Central memory CD8-positive, alpha-beta T cell (primary cell): ENCODE results near the gene MSLN.
"Not testable (repeated sequence)": the region's sequence is repeated elsewhere in the genome, so short reads cannot be mapped to it uniquely, and the experiment has no call there.

Experiments used
- ATAC-seq: fragments of 150-1000 bp; cut with Tn5 transposase; replicated peaks from 2 replicates; pipeline ENCODE4 v1.10.0; 2022; ENCODE audit warnings: mild to moderate bottlenecking, moderate FRiP score, moderate number of reproducible peaks; ENCODE audit not compliant: poor library complexity, severe bottlenecking; ENCODE audit errors: extremely low read depth
- DNase-seq, 2 donors: peaks; one replicate each; pipeline ENCODE4 v3.0.0; 2021; ENCODE audit warnings: low spot score in 2 of 2
- H3K27ac Mint-ChIP-seq: one replicate; pipeline ENCODE4 v1.8.0; 2022; ENCODE audit warnings: low read depth, mild to moderate bottlenecking, moderate library complexity, mixed read lengths
- H3K27me3 Mint-ChIP-seq: one replicate; pipeline ENCODE4 v1.8.0; 2022; ENCODE audit warnings: mixed read lengths
- H3K36me3 Mint-ChIP-seq: one replicate; pipeline ENCODE4 v1.8.0; 2022; ENCODE audit warnings: mild to moderate bottlenecking, moderate library complexity, mixed read lengths; ENCODE audit not compliant: insufficient read depth
- H3K4me1 Mint-ChIP-seq: one replicate; pipeline ENCODE4 v1.8.0; 2022; ENCODE audit warnings: mixed read lengths
- H3K4me3 Mint-ChIP-seq: one replicate; pipeline ENCODE4 v1.8.0; 2022; ENCODE audit warnings: mild to moderate bottlenecking, moderate library complexity, mixed read lengths
- H3K9me3 Mint-ChIP-seq: one replicate; pipeline ENCODE4 v1.8.0; 2022; ENCODE audit warnings: mixed read lengths

Gene MSLN

GRCh38 chr16:770411-770810 is 9.9 kb downstream of the MSLN start:
- ATAC-seq (no peak), DNase-seq (no peak)
- Mint-ChIP-seq H3K36me3 (no peaks in the 10 kb centered on the region), H3K9me3 (no peaks in the 10 kb centered on the region), H3K4me1 (no peaks in the 10 kb centered on the region), H3K4me3 (no peak overlapping the region), H3K27ac (no peak overlapping the region), H3K27me3 (no peaks in the 10 kb centered on the region)

DNA sequence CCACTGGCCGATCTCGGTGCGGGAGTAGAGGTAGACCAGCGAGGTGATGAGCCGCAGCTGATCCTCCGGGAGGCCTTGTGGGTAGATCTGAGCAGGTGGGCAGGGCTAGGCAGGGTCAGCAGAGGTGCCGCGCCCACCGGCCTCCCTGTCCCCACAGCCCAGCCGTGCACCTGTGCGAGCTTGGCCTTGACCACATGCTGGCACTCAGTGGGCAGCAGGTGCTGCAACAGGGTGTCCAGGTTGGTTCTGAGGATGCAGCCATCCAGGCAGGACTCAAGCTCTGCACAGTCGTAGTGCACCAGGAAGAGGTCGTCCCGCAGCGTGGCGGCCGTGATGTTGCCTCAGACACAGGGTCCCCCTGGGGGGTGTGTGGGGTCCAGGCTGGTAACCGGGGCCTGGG is 12.4 kb downstream of the MSLN start:
- Mint-ChIP-seq H3K27me3 (no peaks in the 10 kb centered on the region), H3K4me1 (no peaks in the 10 kb centered on the region), H3K4me3 (no peak overlapping the region), H3K36me3 (peaks cover 2% of the 10 kb centered on the region), H3K9me3 (no peaks in the 10 kb centered on the region), H3K27ac (no peak overlapping the region)
- ATAC-seq (no peak), DNase-seq (no peak)

- Mint-ChIP-seq H3K9me3 (no peaks in the 10 kb centered on the region), H3K27me3 (no peaks in the 10 kb centered on the region), H3K36me3 (peaks cover 2% of the 10 kb centered on the region), H3K4me1 (no peaks in the 10 kb centered on the region), H3K4me3 (no peak overlapping the region), H3K27ac (no peak overlapping the region)
- DNase-seq: no peak
- no peak for ATAC-seq
Measured at GRCh38 chr16:774086-775001, 13.8 kb downstream of the MSLN start.

DNA sequence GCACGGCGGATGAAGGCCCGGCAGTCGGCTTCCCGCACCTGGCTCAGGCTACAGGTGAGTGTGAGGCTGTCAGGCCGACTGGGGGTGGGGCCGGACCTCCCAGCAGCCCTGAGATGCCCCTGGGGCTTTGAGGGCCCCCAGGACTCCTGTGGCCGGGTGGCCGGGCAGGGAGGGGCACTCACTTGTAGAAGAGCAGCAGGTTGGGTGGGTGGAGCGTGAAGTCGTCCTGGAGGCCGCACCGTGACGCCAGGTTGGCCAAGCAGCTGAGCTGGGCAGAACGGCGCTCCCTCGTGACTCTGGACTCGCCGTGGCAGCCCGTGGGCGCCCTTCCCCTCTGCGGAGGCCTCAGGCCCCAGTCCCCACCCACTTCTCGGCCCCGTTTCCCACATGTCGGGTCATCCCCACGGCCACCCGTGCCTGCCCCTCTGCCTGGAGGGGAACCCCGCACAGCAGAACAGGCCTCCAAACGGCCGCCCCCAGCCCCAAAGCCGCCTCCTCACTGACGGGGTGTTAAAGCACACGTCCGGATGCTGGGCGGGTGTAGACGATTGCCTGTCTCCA is 14.8 kb downstream of the MSLN start:
- DNase-seq (no peak), ATAC-seq (no peak)
- H3K4me1 Mint-ChIP-seq: no peaks in the 10 kb centered on the region
- H3K27me3 Mint-ChIP-seq: peaks cover 2% of the 10 kb centered on the region
- no peak overlapping the region for H3K27ac Mint-ChIP-seq
- H3K9me3 Mint-ChIP-seq: no peaks in the 10 kb centered on the region
- H3K4me3 Mint-ChIP-seq: no peak overlapping the region
- H3K36me3 Mint-ChIP-seq: peaks cover 3% of the 10 kb centered on the region

- H3K4me3 Mint-ChIP-seq, H3K9me3 Mint-ChIP-seq, H3K27ac Mint-ChIP-seq, ATAC-seq, H3K36me3 Mint-ChIP-seq, DNase-seq, H3K4me1 Mint-ChIP-seq, H3K27me3 Mint-ChIP-seq: not testable (repeated sequence)
Measured at GRCh38 chr16:776298-776697, 15.8 kb downstream of the MSLN start.

- DNase-seq (no peak), ATAC-seq (no peak)
- Mint-ChIP-seq H3K4me1 (no peaks in the 10 kb centered on the region), H3K36me3 (peaks cover 3% of the 10 kb centered on the region), H3K27me3 (peaks cover 7% of the 10 kb centered on the region), H3K9me3 (no peaks in the 10 kb centered on the region), H3K27ac (no peak overlapping the region), H3K4me3 (no peak overlapping the region)
Measured at GRCh38 chr16:776824-777223, 16.3 kb downstream of the MSLN start.

DNA sequence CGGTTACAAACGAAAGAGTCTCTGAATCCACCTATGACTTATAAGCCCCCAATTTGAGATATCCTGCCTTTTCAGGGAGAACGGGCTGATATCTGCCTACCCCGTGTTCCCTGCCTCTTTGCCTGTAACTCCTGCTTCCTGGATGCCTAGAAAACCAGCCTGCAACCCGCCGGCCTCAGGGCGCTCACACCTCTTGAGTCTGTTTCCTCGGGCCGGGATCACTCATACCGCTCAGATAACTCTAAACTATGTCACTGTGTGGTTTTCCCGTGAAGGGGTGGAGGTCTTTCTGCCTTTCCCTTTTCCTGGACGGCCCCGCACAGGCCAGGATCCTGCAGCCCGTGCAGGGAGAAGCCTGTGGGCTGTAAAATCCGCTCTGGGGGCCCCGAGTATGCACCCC is 17.3 kb downstream of the MSLN start:
- H3K4me1 Mint-ChIP-seq: no peaks in the 10 kb centered on the region

GRCh38 chr16:778447-778846 is 17.9 kb downstream of the MSLN start:
- peaks cover 4% of the 10 kb centered on the region for H3K36me3 Mint-ChIP-seq
- H3K27me3 Mint-ChIP-seq: peaks cover 7% of the 10 kb centered on the region
- H3K9me3 Mint-ChIP-seq: no peaks in the 10 kb centered on the region
- no peaks in the 10 kb centered on the region for H3K4me1 Mint-ChIP-seq
- no peak overlapping the region for H3K27ac Mint-ChIP-seq
- DNase-seq: no peak
- no peak overlapping the region for H3K4me3 Mint-ChIP-seq
- ATAC-seq: no peak

More for the DNA sequence above, 17.3 kb downstream of the MSLN start:
- no peak for DNase-seq
- H3K36me3 Mint-ChIP-seq: peaks cover 4% of the 10 kb centered on the region
- no peaks in the 10 kb centered on the region for H3K9me3 Mint-ChIP-seq
- no peak for ATAC-seq
- no peak overlapping the region for H3K4me3 Mint-ChIP-seq
- H3K27ac Mint-ChIP-seq: no peak overlapping the region
- H3K27me3 Mint-ChIP-seq: peaks cover 7% of the 10 kb centered on the region

DNA sequence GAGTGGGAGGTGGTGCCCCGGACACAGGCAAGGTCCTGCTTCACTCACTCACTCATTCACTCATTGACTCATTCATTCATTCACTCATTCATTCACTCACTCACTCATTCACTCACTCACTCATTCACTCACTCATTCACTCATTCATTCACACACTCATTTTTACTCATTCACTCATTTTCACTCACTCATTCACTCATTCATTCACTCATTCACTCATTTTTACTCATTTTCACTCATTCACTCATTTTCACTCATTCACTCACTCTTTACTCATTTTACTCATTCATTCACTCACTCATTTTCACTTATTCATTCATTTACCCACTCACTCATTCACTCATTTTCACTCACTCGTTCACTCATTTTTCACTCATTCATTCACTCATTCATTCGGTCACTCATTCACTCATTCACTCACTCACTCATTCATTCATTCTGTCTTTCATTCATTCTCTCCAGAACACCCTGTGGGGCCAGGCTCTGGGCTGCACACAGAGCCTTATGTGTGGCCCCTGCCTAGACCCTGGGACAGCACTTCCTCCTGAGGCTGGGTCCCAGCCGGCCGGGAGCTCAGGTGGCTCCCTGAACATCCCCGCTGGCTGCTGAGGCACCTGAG is 18.5 kb downstream of the MSLN start:
- Mint-ChIP-seq H3K4me3 (no peak overlapping the region), H3K36me3 (peaks cover 4% of the 10 kb centered on the region), H3K9me3 (no peaks in the 10 kb centered on the region), H3K4me1 (no peaks in the 10 kb centered on the region), H3K27ac (no peak overlapping the region), H3K27me3 (peaks cover 7% of the 10 kb centered on the region)
- ATAC-seq (no peak), DNase-seq (no peak)

GRCh38 chr16:779561-779960 is 19.0 kb downstream of the MSLN start:
- no peak for DNase-seq
- ATAC-seq: no peak

GRCh38 chr16:780296-780695 is 19.8 kb downstream of the MSLN start:
- H3K4me3 Mint-ChIP-seq: no peak overlapping the region
- no peak for ATAC-seq
- H3K36me3 Mint-ChIP-seq: peaks cover 4% of the 10 kb centered on the region
- H3K27me3 Mint-ChIP-seq: peaks cover 7% of the 10 kb centered on the region
- peaks cover 5% of the 10 kb centered on the region for H3K4me1 Mint-ChIP-seq
- H3K27ac Mint-ChIP-seq: no peak overlapping the region
- H3K9me3 Mint-ChIP-seq: no peaks in the 10 kb centered on the region
- DNase-seq: no peak

More at GRCh38 chr16:779561-779960, 19.0 kb downstream of the MSLN start:
- H3K9me3 Mint-ChIP-seq: no peaks in the 10 kb centered on the region
- H3K36me3 Mint-ChIP-seq: peaks cover 4% of the 10 kb centered on the region
- no peak overlapping the region for H3K4me3 Mint-ChIP-seq
- H3K4me1 Mint-ChIP-seq: no peaks in the 10 kb centered on the region
- H3K27me3 Mint-ChIP-seq: peaks cover 7% of the 10 kb centered on the region
- no peak overlapping the region for H3K27ac Mint-ChIP-seq

DNA sequence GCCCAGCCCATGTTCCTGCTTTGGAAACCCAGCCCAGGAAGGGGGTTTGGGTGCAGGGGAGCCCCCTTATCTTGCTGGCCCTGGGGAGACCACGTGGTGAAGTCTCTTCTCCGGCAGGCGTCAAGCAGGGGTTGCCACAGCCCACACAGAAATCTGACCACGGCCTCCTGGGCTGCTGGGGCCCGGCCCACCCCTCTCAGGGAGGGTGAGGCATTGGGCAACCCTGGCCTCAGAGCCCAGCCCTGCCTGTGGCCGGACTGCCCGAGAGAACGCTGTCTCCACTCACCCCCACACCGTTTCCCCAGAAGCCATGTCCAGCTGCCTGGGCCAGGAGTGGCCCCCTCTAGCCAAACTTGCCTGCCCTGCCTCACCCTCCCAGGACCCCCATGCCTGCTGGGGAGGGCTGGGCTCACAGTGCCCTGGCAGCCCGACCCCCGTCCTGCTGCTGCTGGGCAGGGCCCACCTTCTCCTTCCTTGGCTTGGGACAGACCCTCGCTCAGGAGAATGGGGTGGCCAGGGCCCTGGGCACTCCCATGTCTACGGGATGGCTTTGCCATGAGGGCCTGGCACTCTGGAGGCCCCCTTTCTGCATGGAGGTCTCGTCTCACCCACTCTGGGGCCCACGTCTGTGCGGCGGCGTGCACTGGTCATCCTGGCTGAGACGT is 20.9 kb downstream of the MSLN start:
- Mint-ChIP-seq H3K27ac (no peak overlapping the region), H3K4me1 (peaks cover 7% of the 10 kb centered on the region), H3K4me3 (no peak overlapping the region), H3K36me3 (peaks cover 4% of the 10 kb centered on the region), H3K27me3 (peaks cover 7% of the 10 kb centered on the region), H3K9me3 (no peaks in the 10 kb centered on the region)
- ATAC-seq (no peak), DNase-seq (no peak)
